Cardiac muscle cell (in vitro differentiated cells and primary cell): ENCODE results near the gene PAX6. TPM values are rescaled to one million over a fixed set of nuclear protein-coding genes. Genes with fewer than 3 reads are reported as not detected.

Source experiments
- DNase-seq, 2 donors: peaks; one replicate each; pipeline versions ENCODE4 v3.0.0 to v3.0.0-alpha.2; 2010 to 2017; ENCODE audit warnings: low read depth in 1 of 2, low spot score in 1 of 2
- H3K27ac ChIP-seq: fragments of 200-600 bp; sonication (generic); 2 replicates; pipeline ENCODE4 v1.5.1; 2016
- H3K27me3 ChIP-seq: fragments of 200-600 bp; sonication (generic); 2 replicates; pipeline ENCODE4 v1.6.0; 2016; ENCODE audit warnings: control low read depth
- H3K36me3 ChIP-seq: fragments of 200-600 bp; sonication (generic); 2 replicates; pipeline ENCODE4 v1.5.1; 2016; ENCODE audit warnings: control low read depth
- H3K4me1 ChIP-seq: fragments of 200-600 bp; sonication (generic); 2 replicates; pipeline ENCODE4 v1.8.1; 2017; ENCODE audit warnings: low read depth, mild to moderate bottlenecking, mixed run types
- H3K4me3 ChIP-seq: fragments of 200-600 bp; sonication (generic); 2 replicates; pipeline ENCODE4 v1.5.1; 2016; ENCODE audit warnings: mild to moderate bottlenecking
- H3K9me3 ChIP-seq: fragments of 200-600 bp; sonication (generic); 2 replicates; pipeline ENCODE4 v1.5.1; 2017; ENCODE audit warnings: low read depth, mild to moderate bottlenecking, control low read depth
- CTCF ChIP-seq: IDR thresholded peaks from 2 replicates; pipeline ENCODE4 v1.5.1; 2012; ENCODE audit warnings: low read depth, mild to moderate bottlenecking, low read length
- polyA plus RNA-seq: library from polyadenylated mRNA; unstranded; fragments of >200 nt; fragmentation: Nextera tagmentation; extraction: Ambion mirVana; gene quantifications from 2 replicates; pipeline ENCODE4 v1.2.1, GENCODE V29; 2016
- total RNA-seq: library from RNA; depleted of rRNA; stranded (reverse); fragments of >200 nt; gene quantifications from 2 replicates; pipeline ENCODE4 v1.2.3, GENCODE V29; 2016

PAX6 gene
- total RNA-seq: 0.14 and 1.1 TPM in 2 replicates
- polyA plus RNA-seq: 0.56 TPM in 1 of 2 replicates, not detected in the other

GRCh38 chr11:31810779-31811647, at the start of gene PAX6:
Gene PAX6, minus strand, starts transcription at chr11:31811322. Its CDS starts 4,911 bp downstream, at chr11:31806411.
- Histone ChIP-seq H3K4me3 (peak within 1 kb of the TSS; percentile 21), H3K36me3 (no peaks in the 10 kb centered on the region), H3K27ac (no peak within 1 kb of the TSS), H3K4me1 (peaks cover 12% of the 10 kb centered on the region), H3K27me3 (peaks cover 100% of the 10 kb centered on the region), H3K9me3 (no peaks in the 10 kb centered on the region)
- no peak for TF ChIP-seq CTCF
- peak; percentile 32 to 68 for DNase-seq

GRCh38 chr11:31860391-31860790, 49.3 kb upstream of the PAX6 start:
- H3K4me1 ChIP-seq: no peaks in the 10 kb centered on the region
- H3K4me3 ChIP-seq: no peak overlapping the region
- no peak overlapping the region for H3K27ac ChIP-seq
- H3K9me3 ChIP-seq: no peaks in the 10 kb centered on the region
- DNase-seq: no peak
- no peak for TF ChIP-seq CTCF
- H3K36me3 ChIP-seq: no peaks in the 10 kb centered on the region
- peaks cover 82% of the 10 kb centered on the region for H3K27me3 ChIP-seq

GRCh38 chr11:31856248-31856647, 45.1 kb upstream of the PAX6 start:
- Histone ChIP-seq H3K27ac (no peak overlapping the region), H3K9me3 (no peaks in the 10 kb centered on the region), H3K27me3 (peaks cover 75% of the 10 kb centered on the region), H3K4me3 (no peak overlapping the region), H3K36me3 (no peaks in the 10 kb centered on the region), H3K4me1 (no peaks in the 10 kb centered on the region)
- no peak for TF ChIP-seq CTCF
- no peak for DNase-seq

GRCh38 chr11:31855466-31855865, 44.3 kb upstream of the PAX6 start:
- H3K4me3 ChIP-seq: no peak overlapping the region
- H3K4me1 ChIP-seq: no peaks in the 10 kb centered on the region
- DNase-seq: no peak
- peaks cover 75% of the 10 kb centered on the region for H3K27me3 ChIP-seq
- no peak for TF ChIP-seq CTCF
- no peaks in the 10 kb centered on the region for H3K36me3 ChIP-seq
- H3K27ac ChIP-seq: no peak overlapping the region
- no peaks in the 10 kb centered on the region for H3K9me3 ChIP-seq

GRCh38 chr11:31850365-31850764, 39.2 kb upstream of the PAX6 start:
- no peak for DNase-seq
- Histone ChIP-seq H3K27me3 (peaks cover 69% of the 10 kb centered on the region), H3K4me1 (no peaks in the 10 kb centered on the region), H3K36me3 (no peaks in the 10 kb centered on the region), H3K27ac (no peak overlapping the region), H3K9me3 (no peaks in the 10 kb centered on the region), H3K4me3 (no peak overlapping the region)
- no peak for TF ChIP-seq CTCF
